ENCODE data around the gene COX17. TPM values are rescaled to one million over a fixed set of nuclear protein-coding genes. Genes with fewer than 3 reads are reported as not detected.

COX17 gene
- total RNA-seq, 1 experiment from 2014 or later: 51.6 TPM

- TF ChIP-seq MAX (IDR thresholded peaks at IDR 0.05) (no peak), EZH2phosphoT487 (IDR thresholded peaks at IDR 0.05; ENCODE audit: borderline replicate concordance) (no peak), ZNF274 (IDR thresholded peaks at IDR 0.05; ENCODE audit: low read depth, low read length) (no peak), EZH2 (IDR thresholded peaks at IDR 0.05) (no peak), JUND (IDR thresholded peaks at IDR 0.05) (no peak), SP1 (IDR thresholded peaks at IDR 0.05; ENCODE audit: low read depth) (no peak), TCF7L2 (IDR thresholded peaks at IDR 0.05; ENCODE audit: borderline replicate concordance, extremely low read depth, insufficient read depth, insufficient read length) (no peak)
- TF ChIP-seq, protein P1, sequence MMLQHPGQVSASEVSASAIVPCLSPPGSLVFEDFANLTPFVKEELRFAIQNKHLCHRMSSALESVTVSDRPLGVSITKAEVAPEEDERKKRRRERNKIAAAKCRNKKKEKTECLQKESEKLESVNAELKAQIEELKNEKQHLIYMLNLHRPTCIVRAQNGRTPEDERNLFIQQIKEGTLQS (IDR thresholded peaks at IDR 0.05): no peak
Measured at GRCh38 chr3:119700920-119701734, 23.9 kb upstream of the COX17 start (continued).

DNA sequence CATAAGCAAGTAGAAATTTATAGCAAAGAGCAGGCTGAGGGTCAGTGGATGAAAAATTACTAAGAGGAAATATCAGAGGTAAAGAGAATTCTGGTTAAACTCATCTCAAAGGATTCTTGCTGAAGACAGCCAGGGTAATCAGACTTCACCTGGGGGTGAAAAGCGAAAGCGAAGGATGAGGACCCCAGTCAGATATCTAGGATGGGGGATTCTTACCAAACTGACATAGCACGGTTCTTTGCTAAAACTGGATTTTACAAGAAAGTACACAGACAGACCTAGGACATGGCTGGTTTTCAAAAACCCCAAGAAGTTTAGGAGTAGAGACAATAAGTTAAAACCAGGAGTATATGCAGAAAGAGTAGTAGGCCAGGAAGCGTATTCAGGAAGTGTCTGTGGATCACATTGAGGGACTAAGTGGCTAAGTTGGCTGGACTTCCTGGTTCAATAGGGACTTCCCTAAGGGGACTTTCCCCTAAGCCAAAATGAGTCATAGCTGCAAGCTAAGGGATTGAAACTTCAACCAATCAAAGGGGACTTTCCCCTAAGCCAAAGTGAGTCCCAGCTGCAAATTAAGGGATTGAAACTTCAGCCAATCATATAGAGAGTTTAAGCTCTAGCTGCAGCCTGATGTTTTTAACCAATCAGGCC, 23.2 kb upstream of the COX17 start:
- BruUV-seq (replicated peaks): no TSS peak
- no peak for TF ChIP-seq CEBPB (IDR thresholded peaks at IDR 0.05; ENCODE audit: low read depth)
- peak; percentile 47 for TF ChIP-seq ELF1 (IDR thresholded peaks at IDR 0.05; ENCODE audit: borderline replicate concordance, low read depth)
- CTCF ChIA-PET: interaction anchor here (1.6 kb wide), 1 partner anchor 459 kb away, joined by 3 read pairs; no protein-coding TSS in a partner anchor
- 0 out of 2 replicates have a peak overlapping the region, but pooled peaks have one; percentile 2 for H3K4me2 ChIP-seq (ENCODE audit: low read length)
- no peaks in the 10 kb centered on the region for H3K27me3 ChIP-seq (ENCODE audit: insufficient read depth, low read length)
- H4K20me1 ChIP-seq (ENCODE audit: insufficient read depth): no peaks in the 10 kb centered on the region
- H3K9me2 ChIP-seq (ENCODE audit: insufficient read depth): no peaks in the 10 kb centered on the region
- RAD21 ChIA-PET (ENCODE audit: low non-redundant PET in 1 of 2, low total read pairs in 2 of 2, uncharacterized antibody in 2 of 2, unreplicated experiment in 2 of 2): no interaction called here
- intact Hi-C loops (cut with micrococcal nuclease): no loop called here
- no peaks in the 10 kb centered on the region for H3K36me3 ChIP-seq (ENCODE audit: control insufficient read depth in 1 of 2, insufficient read depth in 2 of 2, low read length in 2 of 2)
- no peak for DNase-seq (ENCODE audit: low read depth, low spot score)
- no peaks in the 10 kb centered on the region for H3K9me3 ChIP-seq (ENCODE audit: control insufficient read depth in 1 of 2, insufficient read depth in 1 of 2, low read depth in 1 of 2, low read length in 2 of 2)
- H3K4me1 ChIP-seq (ENCODE audit: control insufficient read depth in 1 of 2, insufficient read depth in 2 of 2, low read length in 2 of 2): peaks cover 7 to 29% of the 10 kb centered on the region in 2 experiments; a peak in 3 of 4 replicates
- H2AFZ ChIP-seq (ENCODE audit: low read depth, low read length, poor library complexity, severe bottlenecking): peak overlapping the region; percentile 74
- POLR2A ChIA-PET: no interaction called here
- no peak overlapping the region for H3K27ac ChIP-seq (ENCODE audit: low read depth, low read length)
- no peaks in the 10 kb centered on the region for H3K79me2 ChIP-seq (ENCODE audit: insufficient read depth, low read length)
- H3K4me3 ChIP-seq (replicated peaks in 1 of 2; ENCODE audit: low read depth in 1 of 2, low read length in 2 of 2): no peak overlapping the region
- ATAC-seq: no peak
- H3K9ac ChIP-seq (ENCODE audit: low read length): no peak overlapping the region
